C4-2B (cell line): ENCODE results near the gene ABCA8.

Source experiments
- H3K27ac ChIP-seq: fragments of 450-650 bp; 2 replicates; pipeline ENCODE4 v1.5.1; 2017
- CTCF ChIP-seq: fragments of 450-650 bp; conservative IDR thresholded peaks from 2 replicates; pipeline ENCODE4 v1.5.1; 2017; ENCODE audit warnings: mild to moderate bottlenecking
- ZFX ChIP-seq: fragments of 450-650 bp; IDR thresholded peaks from 2 replicates; pipeline ENCODE4 v1.6.1; 2017

ABCA8 gene

DNA sequence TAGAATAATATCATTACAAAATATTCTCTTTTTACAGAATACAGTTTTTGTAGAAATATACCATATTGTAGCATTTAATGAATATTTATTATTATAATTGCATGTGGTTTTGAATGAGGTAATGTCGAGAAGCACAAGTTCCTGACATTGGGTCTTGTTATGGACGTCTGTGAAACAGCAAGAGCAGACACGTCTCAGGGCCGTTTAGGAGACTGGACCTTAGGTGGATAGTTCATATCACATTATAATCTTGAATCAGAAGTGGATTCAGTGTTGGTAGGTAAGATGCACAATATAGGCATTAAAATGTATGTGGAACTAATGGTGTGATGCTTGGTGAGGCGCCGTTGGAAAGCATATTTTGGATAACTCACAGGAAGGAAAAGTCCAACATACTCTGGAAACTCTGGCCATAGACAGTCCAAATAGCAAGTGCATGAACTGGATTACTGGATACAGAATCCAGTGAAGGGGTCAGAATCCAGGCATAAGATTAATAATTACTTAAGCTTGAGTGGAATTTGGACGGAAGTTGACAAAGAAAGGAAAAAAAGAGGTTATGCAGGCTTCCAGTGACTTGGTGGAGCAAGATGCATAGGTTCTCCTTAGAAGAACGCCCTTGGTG lies 17.2 kb downstream of the ABCA8 start:
- TF ChIP-seq ZFX (no peak), CTCF (no peak)
- H3K27ac ChIP-seq, result no peak overlapping the region

- TF ChIP-seq CTCF (no peak), ZFX (no peak)
- H3K27ac ChIP-seq, result no peak overlapping the region
Observed at GRCh38 chr17:68927516-68927915, 27.7 kb downstream of the ABCA8 start.

- no peak for TF ChIP-seq ZFX
- TF ChIP-seq CTCF, result no peak
- no peak overlapping the region for H3K27ac ChIP-seq
Observed at GRCh38 chr17:68924793-68925720, 30.1 kb downstream of the ABCA8 start.

DNA sequence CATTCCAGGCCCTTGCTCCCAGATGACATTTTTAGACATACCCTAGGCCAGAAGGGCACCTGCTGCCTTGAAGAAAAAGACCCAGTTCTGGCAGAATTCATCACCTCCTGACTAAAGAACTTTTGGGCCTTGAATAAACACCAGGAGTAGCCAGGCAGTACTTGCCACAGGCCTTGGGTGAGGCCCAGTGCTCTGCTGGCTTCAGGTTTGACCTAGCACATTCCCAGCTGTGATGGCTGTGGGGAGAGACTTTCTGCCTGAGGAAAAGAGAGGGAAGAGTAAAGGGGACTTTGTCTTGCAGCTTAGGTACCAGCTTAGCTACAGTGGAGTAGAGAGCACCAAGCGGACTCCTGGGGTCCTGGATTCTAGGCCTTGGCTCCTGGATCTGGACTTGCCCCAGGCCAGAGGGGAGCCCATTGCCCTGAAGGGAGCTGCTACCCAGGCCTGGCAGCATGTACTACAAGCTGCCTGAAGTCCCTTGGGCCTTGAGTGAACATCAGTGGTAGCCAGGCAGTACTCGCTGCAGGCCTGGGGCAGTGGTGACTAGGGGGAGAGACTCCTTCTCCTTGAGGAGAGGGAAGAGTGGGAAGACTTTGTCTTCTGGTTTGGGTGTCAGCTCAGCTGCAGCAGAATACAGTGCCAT lies 44.3 kb downstream of the ABCA8 start:
- TF ChIP-seq ZFX, result no peak
- no peak for TF ChIP-seq CTCF
- no peak overlapping the region for H3K27ac ChIP-seq

GRCh38 chr17:68910251-68910705 lies 44.9 kb downstream of the ABCA8 start:
- no peak for TF ChIP-seq ZFX
- no peak for TF ChIP-seq CTCF
- no peak overlapping the region for H3K27ac ChIP-seq

GRCh38 chr17:68909066-68909465 lies 46.1 kb downstream of the ABCA8 start:
- no peak for TF ChIP-seq ZFX

GRCh38 chr17:68908045-68908444 lies 47.1 kb downstream of the ABCA8 start:
- no peak overlapping the region for H3K27ac ChIP-seq
- TF ChIP-seq CTCF (no peak), ZFX (no peak)

More at GRCh38 chr17:68909066-68909465, 46.1 kb downstream of the ABCA8 start:
- H3K27ac ChIP-seq, result no peak overlapping the region
